ENCODE results near the gene NIPSNAP2. TPM values are rescaled to one million over a fixed set of nuclear protein-coding genes. Genes with fewer than 3 reads are reported as not detected.

Gene NIPSNAP2
- total RNA-seq, 1 experiment from 2014 or later: 62.4 TPM

GRCh38 chr7:55996856-55997500, 32.6 kb downstream of the NIPSNAP2 start:
- no peaks in the 10 kb centered on the region for H3K79me2 ChIP-seq (ENCODE audit: insufficient read depth, low read length)
- H3K27ac ChIP-seq (ENCODE audit: low read depth, low read length): no peak overlapping the region
- no peak for ATAC-seq
- H3K4me2 ChIP-seq (ENCODE audit: low read length): no peak overlapping the region
- no peak overlapping the region for H3K9ac ChIP-seq (ENCODE audit: low read length)
- H3K4me1 ChIP-seq (ENCODE audit: control insufficient read depth in 1 of 2, insufficient read depth in 2 of 2, low read length in 2 of 2): no peaks in the 10 kb centered on the region
- ChIA-PET CTCF (no interaction called here), POLR2A (no interaction called here), RAD21 (ENCODE audit: low non-redundant PET in 1 of 2, low total read pairs in 2 of 2, uncharacterized antibody in 2 of 2, unreplicated experiment in 2 of 2) (no interaction called here)
- H3K36me3 ChIP-seq (ENCODE audit: control insufficient read depth in 1 of 2, insufficient read depth in 2 of 2, low read length in 2 of 2): peaks cover 4% of the 10 kb centered on the region in 2 experiments; a peak in 3 of 4 replicates
- no peaks in the 10 kb centered on the region for H3K9me3 ChIP-seq (ENCODE audit: control insufficient read depth in 1 of 2, insufficient read depth in 1 of 2, low read depth in 1 of 2, low read length in 2 of 2)
- H4K20me1 ChIP-seq (ENCODE audit: insufficient read depth): no peaks in the 10 kb centered on the region
- no peaks in the 10 kb centered on the region for H3K9me2 ChIP-seq (ENCODE audit: insufficient read depth)
- intact Hi-C loops (cut with micrococcal nuclease): no loop called here
- no peak overlapping the region for H2AFZ ChIP-seq (ENCODE audit: low read depth, low read length, poor library complexity, severe bottlenecking)
- no peaks in the 10 kb centered on the region for H3K27me3 ChIP-seq (ENCODE audit: insufficient read depth, low read length)
- no peak overlapping the region for H3K4me3 ChIP-seq (replicated peaks in 1 of 2; ENCODE audit: low read depth in 1 of 2, low read length in 2 of 2)
- DNase-seq (ENCODE audit: low read depth, low spot score): no peak
- BruUV-seq (replicated peaks): no TSS peak
- no peak for TF ChIP-seq MAX (IDR thresholded peaks at IDR 0.05)
- no peak for TF ChIP-seq SIN3A (IDR thresholded peaks at IDR 0.05; ENCODE audit: low read depth)
- no peak for TF ChIP-seq SRF (IDR thresholded peaks at IDR 0.05; ENCODE audit: low read depth)

DNA sequence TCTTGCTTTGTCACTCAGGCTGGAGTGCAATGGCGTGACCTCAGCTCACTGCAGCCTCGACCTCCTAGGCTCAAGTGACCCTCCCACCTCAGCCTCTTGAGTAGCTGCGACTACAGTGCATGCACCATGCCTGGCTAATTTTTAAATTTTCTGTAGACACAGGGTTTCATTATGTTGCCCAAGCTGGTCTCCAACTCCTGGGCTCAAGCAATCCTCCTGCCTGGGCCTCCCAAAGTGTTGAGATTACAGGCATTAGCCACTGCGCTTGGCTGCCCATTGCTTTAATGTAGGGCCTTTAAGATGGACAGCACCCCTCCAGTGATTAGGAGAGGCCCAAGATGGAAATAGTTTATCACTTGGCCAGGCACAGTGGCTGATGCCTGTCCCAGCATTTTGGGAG, 39.4 kb downstream of the NIPSNAP2 start:
- Histone ChIP-seq H3K4me3 (replicated peaks in 1 of 2; ENCODE audit: low read depth in 1 of 2, low read length in 2 of 2) (no peak overlapping the region), H3K27me3 (ENCODE audit: insufficient read depth, low read length) (no peaks in the 10 kb centered on the region), H3K4me1 (ENCODE audit: control insufficient read depth in 1 of 2, insufficient read depth in 2 of 2, low read length in 2 of 2) (no peaks in the 10 kb centered on the region), H3K79me2 (ENCODE audit: insufficient read depth, low read length) (no peaks in the 10 kb centered on the region), H3K4me2 (ENCODE audit: low read length) (no peak overlapping the region), H3K9ac (ENCODE audit: low read length) (no peak overlapping the region), H3K9me2 (ENCODE audit: insufficient read depth) (no peaks in the 10 kb centered on the region), H3K36me3 (ENCODE audit: control insufficient read depth in 1 of 2, insufficient read depth in 2 of 2, low read length in 2 of 2) (no peaks in the 10 kb centered on the region; a peak in 1 of 4 replicates), H4K20me1 (ENCODE audit: insufficient read depth) (no peaks in the 10 kb centered on the region), H3K9me3 (ENCODE audit: control insufficient read depth in 1 of 2, insufficient read depth in 1 of 2, low read depth in 1 of 2, low read length in 2 of 2) (no peaks in the 10 kb centered on the region), H3K27ac (ENCODE audit: low read depth, low read length) (no peak overlapping the region), H2AFZ (ENCODE audit: low read depth, low read length, poor library complexity, severe bottlenecking) (no peak overlapping the region)
- DNase-seq (ENCODE audit: low read depth, low spot score) (no peak), ATAC-seq (no peak)
- intact Hi-C loops (cut with micrococcal nuclease): loop anchor here (5.0 to 10.0 kb wide), 2 partner anchors 89 to 359 kb away; partner anchors contain the start of gene PHKG1
- BruUV-seq (replicated peaks): no TSS peak
- ChIA-PET RAD21 (ENCODE audit: low non-redundant PET in 1 of 2, low total read pairs in 2 of 2, uncharacterized antibody in 2 of 2, unreplicated experiment in 2 of 2) (no interaction called here), CTCF (interaction anchor here (4.4 kb wide), 1 partner anchor 70 kb away, joined by 20 read pairs; no protein-coding TSS in a partner anchor), POLR2A (no interaction called here)
- no peak for TF ChIP-seq POLR2A (IDR thresholded peaks at IDR 0.05; ENCODE audit: borderline replicate concordance, extremely low read depth, insufficient read depth, insufficient read length)
- no peak for TF ChIP-seq SIN3A (IDR thresholded peaks at IDR 0.05; ENCODE audit: low read depth)
- TF ChIP-seq ZFX (IDR thresholded peaks at IDR 0.05): no peak
- TF ChIP-seq TCF7L2 (IDR thresholded peaks at IDR 0.05; ENCODE audit: borderline replicate concordance, extremely low read depth, insufficient read depth, insufficient read length): no peak
- TF ChIP-seq, protein P1, sequence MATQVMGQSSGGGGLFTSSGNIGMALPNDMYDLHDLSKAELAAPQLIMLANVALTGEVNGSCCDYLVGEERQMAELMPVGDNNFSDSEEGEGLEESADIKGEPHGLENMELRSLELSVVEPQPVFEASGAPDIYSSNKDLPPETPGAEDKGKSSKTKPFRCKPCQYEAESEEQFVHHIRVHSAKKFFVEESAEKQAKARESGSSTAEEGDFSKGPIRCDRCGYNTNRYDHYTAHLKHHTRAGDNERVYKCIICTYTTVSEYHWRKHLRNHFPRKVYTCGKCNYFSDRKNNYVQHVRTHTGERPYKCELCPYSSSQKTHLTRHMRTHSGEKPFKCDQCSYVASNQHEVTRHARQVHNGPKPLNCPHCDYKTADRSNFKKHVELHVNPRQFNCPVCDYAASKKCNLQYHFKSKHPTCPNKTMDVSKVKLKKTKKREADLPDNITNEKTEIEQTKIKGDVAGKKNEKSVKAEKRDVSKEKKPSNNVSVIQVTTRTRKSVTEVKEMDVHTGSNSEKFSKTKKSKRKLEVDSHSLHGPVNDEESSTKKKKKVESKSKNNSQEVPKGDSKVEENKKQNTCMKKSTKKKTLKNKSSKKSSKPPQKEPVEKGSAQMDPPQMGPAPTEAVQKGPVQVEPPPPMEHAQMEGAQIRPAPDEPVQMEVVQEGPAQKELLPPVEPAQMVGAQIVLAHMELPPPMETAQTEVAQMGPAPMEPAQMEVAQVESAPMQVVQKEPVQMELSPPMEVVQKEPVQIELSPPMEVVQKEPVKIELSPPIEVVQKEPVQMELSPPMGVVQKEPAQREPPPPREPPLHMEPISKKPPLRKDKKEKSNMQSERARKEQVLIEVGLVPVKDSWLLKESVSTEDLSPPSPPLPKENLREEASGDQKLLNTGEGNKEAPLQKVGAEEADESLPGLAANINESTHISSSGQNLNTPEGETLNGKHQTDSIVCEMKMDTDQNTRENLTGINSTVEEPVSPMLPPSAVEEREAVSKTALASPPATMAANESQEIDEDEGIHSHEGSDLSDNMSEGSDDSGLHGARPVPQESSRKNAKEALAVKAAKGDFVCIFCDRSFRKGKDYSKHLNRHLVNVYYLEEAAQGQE (IDR thresholded peaks at IDR 0.05; ENCODE audit: low read depth): no peak
- TF ChIP-seq FOSL1 (IDR thresholded peaks at IDR 0.05; ENCODE audit: low read depth): no peak

Data from HCT116 (cell line).